HepG2 (cell line): ENCODE data around the gene FLYWCH1. TPM values are rescaled to one million over a fixed set of nuclear protein-coding genes. Genes with fewer than 3 reads are reported as not detected.
A peak's percentile ranks its signal among the peaks of the same experiment; 100 is the strongest.

Experiments used
- CEBPG ChIP-seq: IDR thresholded peaks from 2 replicates; pipeline ENCODE4 v1.6.1; 2016
- FOXA3 ChIP-seq: IDR thresholded peaks from 2 replicates; pipeline ENCODE4 v1.6.1; 2016; ENCODE audit warnings: missing genetic modification reagents, missing compliant biosample characterization
- HDAC2 ChIP-seq: sonication (generic); formaldehyde crosslinking; IDR thresholded peaks from 2 replicates; pipeline ENCODE4 v1.4.0; 2020; ENCODE audit warnings: missing genetic modification reagents
- MLLT10 ChIP-seq: sonication (generic); formaldehyde crosslinking; IDR thresholded peaks from 2 replicates; pipeline ENCODE4 v1.4.0; 2020; ENCODE audit warnings: missing genetic modification reagents
- MXI1 ChIP-seq: IDR thresholded peaks from 3 replicates; pipeline ENCODE4 v1.6.1; 2012; ENCODE audit warnings: low read depth, low read length, inconsistent platforms, borderline replicate concordance
- PCBP2 ChIP-seq: fragments of 200-400 bp; formaldehyde crosslinking; optimal IDR thresholded peaks from 2 replicates; pipeline ENCODE3; 2018; ENCODE audit warnings: low read length, low read depth; ENCODE audit not compliant: poor library complexity, severe bottlenecking
- PRDM15 ChIP-seq: sonication (generic); formaldehyde crosslinking; IDR thresholded peaks from 2 replicates; pipeline ENCODE4 v1.4.0; 2020; ENCODE audit warnings: missing genetic modification reagents
- SNAPC2 ChIP-seq: sonication (generic); formaldehyde crosslinking; IDR thresholded peaks from 2 replicates; pipeline ENCODE4 v1.8.1; 2022; ENCODE audit warnings: mild to moderate bottlenecking, missing genetic modification reagents
- TIGD3 ChIP-seq: sonication (generic); formaldehyde crosslinking; IDR thresholded peaks from 2 replicates; pipeline ENCODE4 v1.5.1; 2020; ENCODE audit warnings: mild to moderate bottlenecking, missing genetic modification reagents, borderline replicate concordance
- ZBTB10 ChIP-seq: sonication (generic); formaldehyde crosslinking; IDR thresholded peaks from 2 replicates; pipeline ENCODE4 v1.4.0; 2020; ENCODE audit warnings: missing genetic modification reagents, borderline replicate concordance
- ZBTB3 ChIP-seq: sonication (generic); formaldehyde crosslinking; IDR thresholded peaks from 2 replicates; pipeline ENCODE4 v1.4.0; 2020; ENCODE audit warnings: low read depth, mild to moderate bottlenecking, moderate library complexity, missing genetic modification reagents, borderline replicate concordance
- ZBTB38 ChIP-seq: sonication (generic); formaldehyde crosslinking; IDR thresholded peaks from 2 replicates; pipeline ENCODE4 v1.5.1; 2020; ENCODE audit warnings: mild to moderate bottlenecking, missing genetic modification reagents
- ZFP91 ChIP-seq: sonication (generic); formaldehyde crosslinking; IDR thresholded peaks from 2 replicates; pipeline ENCODE4 v1.9.0; 2022; ENCODE audit warnings: missing genetic modification reagents, mild to moderate bottlenecking, borderline replicate concordance
- ZNF12 ChIP-seq: sonication (generic); formaldehyde crosslinking; IDR thresholded peaks from 2 replicates; pipeline ENCODE4 v1.5.0; 2020; ENCODE audit warnings: missing genetic modification reagents
- ZNF234 ChIP-seq: sonication (generic); formaldehyde crosslinking; conservative IDR thresholded peaks from 2 replicates; pipeline ENCODE4 v1.5.1; 2020; ENCODE audit warnings: mild to moderate bottlenecking, missing genetic modification reagents
- ZNF460 ChIP-seq: sonication (generic); formaldehyde crosslinking; IDR thresholded peaks from 2 replicates; pipeline ENCODE4 v1.5.1; 2020; ENCODE audit warnings: missing genetic modification reagents, mild to moderate bottlenecking, borderline replicate concordance
- ZNF644 ChIP-seq: IDR thresholded peaks from 2 replicates; pipeline ENCODE4 v1.6.1; 2016; ENCODE audit warnings: low read depth
- ZNF776 ChIP-seq: sonication (generic); formaldehyde crosslinking; IDR thresholded peaks from 2 replicates; pipeline ENCODE4 v1.4.0; 2020; ENCODE audit warnings: mild to moderate bottlenecking, missing genetic modification reagents
- polyA plus RNA-seq, 8 experiments: library from polyadenylated mRNA; depleted of rRNA in 3 of 8; stranded (reverse) in 7 of 8; unstranded in 1 of 8; fragments of >200 nt; fragmentation: Illumina TruSeq in 4 of 8; extraction: Trizol in 4 of 8; gene quantifications; 2 replicates each; pipeline versions ENCODE4 v1.2.1 to v1.2.3, GENCODE V29; 2011 to 2016; ENCODE audit warnings: low read depth in 4 of 8, missing spikeins in 1 of 8, mixed read lengths in 1 of 8; ENCODE audit not compliant: insufficient read depth in 1 of 8
- total RNA-seq, 5 experiments: library from RNA; depleted of rRNA; stranded (reverse); fragments of >200 nt; fragmentation: Illumina TruSeq; extraction: Trizol; gene quantifications; 2 replicates each; pipeline ENCODE4 v1.2.3, GENCODE V29; 2016; ENCODE audit warnings: low read depth in 1 of 5

The FLYWCH1 gene
- total and polyA plus RNA-seq, 2 of the 13 experiments (the other 11 are each of a cell fraction or from before 2014, with no cell fraction given) = 7.3 to 12.4 TPM

GRCh38 chr16:2911638-2912329 is at the start of gene FLYWCH1 (continued):
- TF ChIP-seq PRDM15 (CRISPR knock-in tag) (peak; percentile 99), ZNF234 (no peak), ZBTB10 (CRISPR knock-in tag) (0 out of 2 replicates have a peak, but pooled peaks have one; percentile 24), ZBTB38 (CRISPR knock-in tag) (peak; percentile 41; the same call in 1 of the 2 replicates), ZNF644 (no peak), ZNF776 (0 out of 2 replicates have a peak, but pooled peaks have one; percentile 30), PCBP2 (no peak), ZFP91 (CRISPR knock-in tag) (peak; percentile 62; the same call in 1 of the 2 replicates), CEBPG (CRISPR knock-in tag) (no peak; the same call in 1 of the 2 replicates), MLLT10 (CRISPR knock-in tag) (no peak), SNAPC2 (CRISPR knock-in tag) (no peak), ZNF460 (CRISPR knock-in tag) (no peak), FOXA3 (CRISPR knock-in tag) (peak; percentile 60; the same call in 1 of the 2 replicates), HDAC2 (CRISPR knock-in tag) (peak; percentile 35; the same call in 1 of the 2 replicates), TIGD3 (CRISPR knock-in tag) (no peak), ZBTB3 (CRISPR knock-in tag) (0 out of 2 replicates have a peak, but pooled peaks have one; percentile 25), MXI1 (peak; percentile 55; the same call in 1 of the 3 replicates), ZNF12 (CRISPR knock-in tag) (0 out of 2 replicates have a peak, but pooled peaks have one; percentile 16)
